Pulmonary artery endothelial cell (primary cell): ENCODE measurements around the gene USP6. TPM values are rescaled to one million over a fixed set of nuclear protein-coding genes. Genes with fewer than 3 reads are reported as not detected.
"Not testable (repeated sequence)": the region's sequence is repeated elsewhere in the genome, so short reads cannot be mapped to it uniquely, and the experiment has no call there.

Experiments used
- DNase-seq: peaks from one replicate; pipeline ENCODE4 v3.0.0-alpha.2; 2011; ENCODE audit warnings: low read depth, low spot score
- total RNA-seq: library from RNA; depleted of rRNA; stranded (reverse); fragments of >200 nt; gene quantifications from 2 replicates; pipeline ENCODE4 v1.2.3, GENCODE V29; 2014

USP6 gene
- total RNA-seq, 1 donor from 2014 or later = not detected

GRCh38 chr17:5121186-5121841, 5.5 kb downstream of the USP6 start:
- DNase-seq = no peak

DNA sequence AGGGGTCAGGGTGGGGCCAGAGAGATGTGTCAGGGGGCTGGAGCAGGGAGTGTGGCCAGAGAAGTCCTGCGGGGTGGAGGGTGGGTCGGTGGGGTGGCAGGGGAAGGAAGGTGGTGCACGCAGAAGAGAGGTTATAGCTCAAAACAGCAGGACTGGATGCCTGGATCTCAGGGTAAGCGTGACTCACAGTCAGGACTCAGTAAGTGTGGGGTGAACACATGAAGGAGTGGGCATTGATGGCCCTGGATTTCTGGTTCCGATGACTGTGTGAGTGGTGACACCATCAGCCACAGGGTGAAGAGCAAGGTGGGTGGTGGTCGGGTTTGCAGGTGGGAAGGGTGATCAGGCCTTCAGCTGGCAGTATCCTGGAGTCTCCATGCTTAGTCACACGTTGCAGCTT, 6.2 kb downstream of the USP6 start:
- DNase-seq = not testable (repeated sequence)

- no peak for DNase-seq
These were observed 6.9 kb downstream of the USP6 start for GRCh38 chr17:5122586-5123342.

DNA sequence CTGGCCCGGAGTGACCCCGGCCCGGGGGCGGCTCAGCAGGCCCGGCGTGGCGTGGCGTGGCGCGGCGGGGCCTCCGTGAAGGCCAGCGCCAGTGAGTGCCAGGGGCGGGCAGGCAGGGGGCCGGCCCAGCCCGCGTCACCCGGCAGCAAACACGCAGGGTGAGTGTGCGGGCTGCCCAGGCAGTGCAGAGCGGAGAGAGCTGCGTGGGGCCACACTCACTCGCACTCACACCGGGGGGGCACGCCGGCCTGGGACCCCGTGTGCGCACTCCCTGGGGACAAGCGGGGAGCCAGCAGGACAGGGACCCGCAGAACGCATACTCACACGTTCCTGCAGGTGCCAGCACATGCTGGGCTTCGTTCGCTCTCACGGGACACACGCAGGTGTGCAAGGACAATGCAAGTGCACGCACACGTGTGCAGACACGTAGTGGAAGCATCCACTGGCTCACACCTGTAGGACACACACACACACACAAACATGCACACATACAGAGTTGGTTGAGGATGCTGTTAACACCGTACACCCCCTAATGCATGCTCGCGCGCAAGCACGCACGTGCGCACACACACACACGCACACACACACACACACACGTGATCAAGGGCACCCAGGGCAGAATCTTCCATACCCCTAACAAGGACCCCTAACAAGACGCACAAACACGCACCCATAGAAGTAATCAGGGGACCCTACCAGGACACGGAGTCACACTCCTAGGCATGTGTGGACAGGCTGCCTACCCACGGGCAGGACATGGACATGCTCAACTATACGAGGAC, 7.7 kb downstream of the USP6 start:
- DNase-seq = no peak

DNA sequence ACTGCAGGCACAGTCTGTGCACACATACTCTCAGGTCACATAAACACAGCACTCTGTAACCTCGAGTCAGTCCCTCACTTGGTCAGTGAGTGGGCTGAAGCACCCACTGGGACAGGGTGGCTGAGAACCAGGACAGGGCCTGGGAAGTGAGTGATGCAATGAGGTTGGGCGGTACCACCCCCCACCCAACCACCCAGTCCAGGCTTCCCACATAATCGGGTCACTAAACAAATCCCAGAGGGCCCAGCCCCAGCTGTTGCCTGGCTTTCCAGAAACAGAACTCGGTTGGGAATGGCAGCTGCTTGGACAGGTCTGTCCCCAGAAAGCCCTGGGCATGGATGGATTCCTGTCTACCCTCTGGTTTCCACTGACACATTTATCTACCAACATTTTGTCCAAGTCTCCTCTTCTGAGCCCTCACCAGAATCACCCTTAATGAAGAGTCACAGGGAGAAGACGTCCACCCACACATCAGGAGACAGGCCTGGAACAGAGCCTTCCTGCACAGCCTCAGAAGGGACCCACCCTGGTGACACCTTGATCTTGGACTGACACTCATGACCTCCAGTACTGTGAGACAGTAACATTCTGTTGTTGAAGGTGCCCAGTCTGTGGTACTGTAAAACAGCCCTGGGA, 8.4 kb downstream of the USP6 start:
- DNase-seq = not testable (repeated sequence)

DNA sequence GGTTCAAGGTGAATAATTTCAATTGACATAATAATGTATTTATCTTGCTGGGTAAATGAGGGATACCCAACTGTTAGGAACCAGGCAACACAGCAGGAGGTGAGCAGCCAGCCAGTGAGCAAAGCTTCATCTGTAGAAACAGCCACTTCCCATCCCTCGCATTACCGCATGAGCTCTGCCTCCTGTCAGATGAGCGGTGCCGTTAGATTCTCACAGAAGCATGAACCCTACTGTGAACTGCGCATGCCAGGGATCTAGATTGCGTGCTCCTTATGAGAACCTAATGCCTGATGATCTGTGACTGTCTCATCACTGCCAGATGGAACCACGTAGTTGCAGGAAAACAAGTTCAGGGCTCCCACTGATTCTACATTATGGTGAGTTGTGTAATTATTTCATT, 9.1 kb downstream of the USP6 start:
- not testable (repeated sequence) for DNase-seq

DNA sequence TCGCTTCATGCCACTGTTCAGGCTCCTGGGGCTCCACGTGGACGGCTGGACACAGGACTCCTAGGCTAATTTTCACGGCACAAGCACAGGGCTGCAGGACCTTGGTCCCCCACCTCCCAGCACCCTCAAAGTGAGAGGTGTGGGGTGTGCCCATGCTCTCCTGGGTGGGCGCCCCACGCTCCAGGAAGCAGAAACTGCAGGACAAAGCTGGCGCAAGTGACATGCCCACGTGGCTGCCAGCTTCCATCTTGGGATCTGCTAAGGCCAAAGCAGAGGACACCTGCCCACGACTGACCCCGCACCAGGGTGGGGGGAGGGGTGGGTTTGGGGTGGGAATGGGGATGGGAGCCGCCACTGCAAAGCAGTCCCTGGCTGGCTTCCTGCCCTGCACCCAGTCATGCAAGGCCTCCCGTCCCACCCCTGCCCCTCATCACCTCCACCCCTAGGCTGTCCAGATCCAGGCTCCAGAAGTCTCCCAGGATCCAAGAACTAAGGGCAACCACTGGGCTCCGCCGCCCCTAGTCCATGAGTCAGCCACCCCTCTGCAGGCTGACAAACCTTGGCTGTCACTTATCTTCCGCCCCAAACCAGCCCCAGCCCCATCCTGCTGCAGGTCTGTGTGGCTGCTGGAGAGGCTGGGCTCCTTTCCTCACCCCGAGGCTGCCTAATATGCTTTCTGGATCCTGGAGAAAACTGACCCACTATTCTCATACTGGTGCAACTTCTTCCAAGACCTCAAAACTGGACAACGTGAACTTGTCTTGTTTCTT, 11.1 kb downstream of the USP6 start:
- DNase-seq = no peak

GRCh38 chr17:5127910-5128309, 12.1 kb downstream of the USP6 start:
- DNase-seq = no peak

- not testable (repeated sequence) for DNase-seq
These were observed 12.6 kb downstream of the USP6 start for GRCh38 chr17:5128387-5128786.

- no peak for DNase-seq
These were observed 13.2 kb downstream of the USP6 start for GRCh38 chr17:5128905-5129535.

- DNase-seq = not testable (repeated sequence)
These were observed 13.9 kb downstream of the USP6 start for GRCh38 chr17:5129770-5130169.

GRCh38 chr17:5130261-5130660, 14.4 kb downstream of the USP6 start:
- DNase-seq = not testable (repeated sequence)

DNA sequence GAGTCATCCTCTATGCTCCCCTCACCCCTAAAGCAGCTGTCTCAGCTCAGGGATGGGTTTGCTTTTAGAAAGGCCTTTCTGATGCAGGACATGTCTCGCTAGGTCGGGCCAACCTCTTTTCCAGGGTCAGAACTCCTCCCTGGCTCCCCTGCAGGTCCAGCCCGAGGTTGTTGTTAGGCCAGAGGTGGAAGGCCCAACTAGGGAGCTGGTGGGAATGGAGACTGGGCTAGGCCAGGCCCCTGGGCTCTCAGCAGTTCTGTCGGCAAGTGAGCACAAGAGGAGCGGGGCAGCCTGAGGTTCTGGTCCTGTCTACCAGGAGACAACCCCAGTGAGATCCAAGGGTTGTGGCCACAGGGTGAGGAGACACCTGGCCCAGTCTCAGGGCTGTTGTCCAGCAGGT, 14.9 kb downstream of the USP6 start:
- DNase-seq = not testable (repeated sequence)

DNA sequence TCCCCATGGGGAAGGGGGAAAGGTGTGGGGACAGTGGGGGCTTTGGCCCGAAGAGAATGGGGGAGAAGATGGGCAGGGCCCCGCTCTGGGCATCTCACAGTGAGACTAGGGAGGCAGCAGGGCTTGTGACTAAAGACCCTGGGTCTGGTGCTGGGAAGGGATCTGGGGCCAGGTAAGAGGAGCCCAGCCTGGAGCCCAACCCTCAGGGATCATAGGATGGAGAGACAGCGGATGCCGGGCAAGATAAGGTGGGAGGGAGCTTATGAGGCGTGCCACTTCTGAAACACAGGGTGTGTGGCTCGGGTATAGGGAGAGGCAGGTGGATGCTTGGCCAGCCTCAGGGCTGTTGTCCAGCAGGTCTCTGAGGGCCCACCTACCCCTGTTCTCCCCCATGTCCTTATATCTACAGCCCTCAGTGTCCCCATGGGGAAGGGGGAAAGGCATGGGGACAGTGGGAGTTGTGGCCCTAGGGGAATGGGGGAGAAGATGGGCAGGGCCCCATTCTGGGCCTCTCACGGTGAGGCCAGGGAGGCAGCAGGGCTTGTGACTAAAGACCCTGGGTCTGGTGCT, 15.4 kb downstream of the USP6 start:
- DNase-seq = no peak

GRCh38 chr17:5131799-5132502, 16.1 kb downstream of the USP6 start:
- DNase-seq = not testable (repeated sequence)

DNA sequence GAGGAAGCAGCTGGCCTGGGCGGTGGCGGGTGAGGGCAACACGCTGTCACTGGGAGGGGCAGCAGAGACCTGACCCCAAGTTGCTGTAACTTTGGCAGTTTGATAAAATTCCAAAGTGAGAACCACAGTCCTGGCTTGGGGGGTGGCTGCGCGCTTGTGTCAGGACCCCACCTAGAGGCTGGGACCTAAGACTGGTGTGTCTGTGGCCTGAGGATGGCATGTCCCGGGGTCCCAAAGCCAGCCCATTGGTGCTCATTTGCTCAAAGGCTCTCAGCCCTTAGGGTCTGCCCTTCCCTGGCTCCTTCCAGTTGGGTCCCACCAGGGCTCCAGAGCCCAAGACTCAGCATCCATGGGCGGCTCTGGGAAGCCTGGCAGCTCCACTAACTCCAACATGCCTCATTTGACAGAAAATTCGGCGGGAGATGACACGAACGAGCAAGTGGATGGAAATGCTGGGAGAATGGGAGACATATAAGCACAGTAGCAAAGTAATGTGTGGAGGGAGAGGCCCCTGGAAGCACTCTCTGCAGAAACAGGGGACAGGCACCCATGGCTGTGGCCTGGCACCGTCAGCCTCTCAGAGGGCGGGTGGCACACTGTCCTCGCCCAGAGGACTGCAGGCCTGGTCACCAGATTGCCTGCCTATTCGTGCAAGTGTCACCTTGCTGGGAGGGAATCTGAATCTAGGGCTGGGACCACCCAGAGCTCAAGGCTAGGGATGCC, 16.8 kb downstream of the USP6 start:
- DNase-seq = not testable (repeated sequence)

- DNase-seq = no peak
These were observed 17.5 kb downstream of the USP6 start for GRCh38 chr17:5133311-5133710.

DNA sequence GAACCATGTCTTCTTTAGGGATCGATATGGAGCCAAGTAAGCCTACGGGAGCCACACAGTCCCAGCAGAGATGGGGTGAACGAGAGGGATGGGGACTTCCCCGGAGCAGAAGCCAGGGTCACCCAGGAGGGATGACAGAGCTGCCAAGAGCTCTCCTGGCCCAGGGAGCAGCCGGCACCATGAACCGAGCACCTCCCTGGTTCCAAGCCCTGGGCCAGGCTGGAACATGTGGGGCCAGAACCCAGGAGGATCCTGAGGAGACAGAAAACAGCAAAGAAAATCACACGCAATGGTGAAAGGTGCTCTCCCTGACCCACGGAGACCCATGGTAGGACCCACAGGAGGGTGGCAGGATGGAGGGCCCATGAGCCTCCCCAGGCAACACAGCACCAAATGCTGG, 18.1 kb downstream of the USP6 start:
- not testable (repeated sequence) for DNase-seq

- DNase-seq = not testable (repeated sequence)
These were observed 18.7 kb downstream of the USP6 start for GRCh38 chr17:5134571-5134970.
